ENCODE data around the gene DNAH2. TPM values are rescaled to one million over a fixed set of nuclear protein-coding genes. Genes with fewer than 3 reads are reported as not detected.

The DNAH2 gene
- total and polyA plus RNA-seq, 2 of the 13 experiments (the other 11 are each of a cell fraction or from before 2014, with no cell fraction given), result not detected

GRCh38 chr17:7834957-7835813 lies 117.6 kb downstream of the DNAH2 start (continued):
- TF ChIP-seq ZFX (CRISPR knock-in tag; IDR thresholded peaks at IDR 0.05; ENCODE audit: low read depth) (peak; percentile 60; the same call in 1 of the 2 replicates), ARNTL (CRISPR knock-in tag; IDR thresholded peaks at IDR 0.05) (peak; percentile 91), ZNF446 (CRISPR knock-in tag; IDR thresholded peaks at IDR 0.05) (no peak; the same call in 1 of the 2 replicates), THRA (CRISPR knock-in tag; IDR thresholded peaks at IDR 0.05; ENCODE audit: borderline replicate concordance) (0 out of 2 replicates have a peak, but pooled peaks have one; percentile 7), ZNF20 (CRISPR knock-in tag; IDR thresholded peaks at IDR 0.05) (no peak), ZFP1 (CRISPR knock-in tag; IDR thresholded peaks at IDR 0.05) (no peak), THAP11 (CRISPR knock-in tag; IDR thresholded peaks at IDR 0.05) (peak; percentile 38; the same call in 1 of the 2 replicates), ZNF143 (CRISPR knock-in tag; IDR thresholded peaks at IDR 0.05) (peak; percentile 25; the same call in 1 of the 2 replicates), AFF4 (CRISPR knock-in tag; IDR thresholded peaks at IDR 0.05) (no peak), KLF9 (CRISPR knock-in tag; IDR thresholded peaks at IDR 0.05; ENCODE audit: low read depth) (no peak), ELF1 (CRISPR knock-in tag; IDR thresholded peaks at IDR 0.05) (peak; percentile 30; the same call in 1 of the 2 replicates), TFDP2 (CRISPR knock-in tag; IDR thresholded peaks at IDR 0.05) (peak; percentile 38; the same call in 1 of the 2 replicates), NKX3-1 (CRISPR knock-in tag; IDR thresholded peaks at IDR 0.05) (no peak), HNRNPUL1 (IDR thresholded peaks at IDR 0.05; ENCODE audit: low read depth, low read length) (no peak), ZNF260 (CRISPR knock-in tag; IDR thresholded peaks at IDR 0.05; ENCODE audit: borderline replicate concordance, low read depth) (no peak), RNF219 (CRISPR knock-in tag; IDR thresholded peaks at IDR 0.05) (no peak), MNT (IDR thresholded peaks at IDR 0.05) (peak; percentile 78), ZMYM4 (CRISPR knock-in tag; IDR thresholded peaks at IDR 0.05) (peak; percentile 54; the same call in 1 of the 2 replicates), DNMT1 (CRISPR knock-in tag; IDR thresholded peaks at IDR 0.05) (0 out of 2 replicates have a peak, but pooled peaks have one; percentile 54)
